NCI-H526 (cell line): ENCODE results near the gene ANKLE1.

Source experiments
- DNase-seq, 2 experiments: peaks; one replicate each; lab custom pipeline; 2025; lab: John Stamatoyannopoulos, UW

Gene ANKLE1

DNA sequence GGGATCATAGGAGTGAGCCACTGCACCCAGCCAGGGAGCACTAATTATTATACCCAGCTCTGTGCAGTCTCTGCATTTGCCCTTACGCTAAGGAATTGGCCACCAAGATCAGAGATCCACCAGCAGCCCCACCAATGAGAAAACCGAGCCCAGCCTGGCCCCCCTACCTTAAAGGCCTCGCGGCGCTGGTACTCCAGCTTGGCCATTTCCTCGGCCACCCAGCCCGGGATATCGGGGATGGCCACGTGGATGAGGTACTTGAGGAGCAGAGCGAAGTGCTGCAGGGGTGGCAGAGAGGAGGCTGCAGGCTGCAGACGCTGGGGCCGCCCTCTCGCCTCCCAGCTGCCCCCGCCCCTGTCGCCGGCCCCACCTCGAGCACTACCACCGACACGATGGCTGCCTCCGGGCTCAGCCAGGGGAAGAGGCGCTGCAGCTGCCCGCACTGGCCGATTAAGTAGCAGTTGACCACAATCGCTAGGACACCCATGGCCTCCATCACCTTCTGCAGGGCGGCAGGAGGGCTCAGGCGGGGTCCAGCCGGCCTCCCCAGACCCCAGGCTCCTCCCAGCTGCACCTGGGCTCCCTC is 45.5 kb downstream of the ANKLE1 start:
- DNase-seq, result no peak

DNA sequence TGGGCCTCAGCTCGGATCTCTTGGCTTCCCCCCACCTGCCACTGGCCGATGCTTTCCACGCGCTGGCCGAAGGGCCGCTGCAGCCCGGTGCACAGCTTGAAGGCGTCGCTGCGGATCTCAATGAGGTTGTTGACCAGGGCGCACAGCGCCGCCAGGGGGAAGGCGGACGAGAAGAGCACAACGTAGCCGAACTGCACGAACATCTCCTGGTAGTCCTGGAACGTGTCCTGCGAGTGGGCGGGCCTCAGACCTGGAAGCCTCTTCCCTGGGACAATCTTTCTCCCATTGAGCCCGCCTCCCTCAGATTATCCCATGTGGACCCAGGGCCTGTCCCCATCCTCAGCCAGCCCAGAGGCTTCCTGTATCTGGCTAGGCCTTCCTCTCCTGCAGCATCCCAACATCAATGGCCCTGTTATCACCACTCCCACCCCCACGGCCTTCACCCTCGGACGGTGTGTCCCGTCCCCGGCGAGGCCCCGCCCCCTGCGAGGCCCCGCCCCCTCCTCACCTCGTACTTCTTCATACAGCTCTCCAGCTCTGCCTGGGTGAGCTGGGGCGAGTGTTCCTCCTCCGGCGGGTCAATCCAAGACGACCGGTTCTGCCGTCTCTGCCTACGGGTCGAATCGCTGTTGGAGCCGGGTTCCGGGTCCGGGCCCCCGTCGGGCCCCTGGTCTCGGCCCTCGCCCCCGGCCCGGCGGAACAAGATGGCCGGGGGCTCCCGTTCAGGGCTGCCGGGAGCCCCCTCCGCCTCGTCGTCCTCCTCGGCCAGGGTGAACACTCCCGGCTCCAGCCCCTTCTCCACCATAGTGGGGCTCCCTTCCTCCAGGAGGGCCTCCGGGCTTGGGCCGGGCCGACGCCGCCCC is 46.2 kb downstream of the ANKLE1 start:
- DNase-seq, result peak; percentile 57 to 85

DNA sequence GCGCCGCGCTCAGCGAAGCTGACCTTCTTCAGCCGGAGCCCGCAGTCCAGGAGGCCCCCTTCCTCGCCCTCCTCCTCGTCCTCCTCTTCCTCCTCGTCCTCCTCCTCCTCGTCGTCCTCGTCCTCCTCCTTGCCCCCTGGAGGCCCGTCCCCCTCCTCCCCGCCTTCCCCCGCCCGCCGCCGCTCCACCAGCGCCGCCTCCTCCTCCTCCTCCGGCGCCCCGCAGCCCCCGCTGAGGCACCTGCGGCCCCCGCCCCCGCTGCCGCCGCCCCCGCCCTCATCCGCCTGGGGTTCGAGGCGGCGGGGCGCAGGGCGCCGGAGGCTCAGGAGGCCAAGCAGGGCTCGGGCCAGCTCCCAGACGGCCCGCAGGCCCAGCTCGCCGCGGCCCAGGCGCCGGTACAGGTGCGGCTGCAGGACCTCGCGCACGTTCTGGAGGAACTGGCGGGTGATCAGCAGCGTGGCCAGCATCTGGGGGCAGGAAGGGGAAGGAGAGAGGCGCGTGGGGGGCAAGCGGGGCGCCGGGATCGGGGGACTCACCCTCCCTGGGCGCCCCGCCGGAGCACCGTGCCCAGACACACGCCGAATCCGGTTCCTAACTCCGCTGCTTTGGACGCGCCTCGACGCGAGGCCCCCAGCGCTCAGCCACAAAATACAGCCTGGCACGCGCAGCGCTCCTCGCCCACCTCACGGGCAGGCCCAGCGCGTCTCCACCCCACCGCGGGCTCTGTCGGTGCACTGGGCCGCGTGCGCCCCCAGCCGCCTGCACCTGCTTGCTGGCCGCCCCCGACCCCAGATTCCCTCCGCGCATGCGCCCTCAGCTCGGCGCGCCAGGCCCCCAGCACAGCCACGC is 47.0 kb downstream of the ANKLE1 start:
- DNase-seq, result peak in 1 of 2 experiments; percentile 46

DNA sequence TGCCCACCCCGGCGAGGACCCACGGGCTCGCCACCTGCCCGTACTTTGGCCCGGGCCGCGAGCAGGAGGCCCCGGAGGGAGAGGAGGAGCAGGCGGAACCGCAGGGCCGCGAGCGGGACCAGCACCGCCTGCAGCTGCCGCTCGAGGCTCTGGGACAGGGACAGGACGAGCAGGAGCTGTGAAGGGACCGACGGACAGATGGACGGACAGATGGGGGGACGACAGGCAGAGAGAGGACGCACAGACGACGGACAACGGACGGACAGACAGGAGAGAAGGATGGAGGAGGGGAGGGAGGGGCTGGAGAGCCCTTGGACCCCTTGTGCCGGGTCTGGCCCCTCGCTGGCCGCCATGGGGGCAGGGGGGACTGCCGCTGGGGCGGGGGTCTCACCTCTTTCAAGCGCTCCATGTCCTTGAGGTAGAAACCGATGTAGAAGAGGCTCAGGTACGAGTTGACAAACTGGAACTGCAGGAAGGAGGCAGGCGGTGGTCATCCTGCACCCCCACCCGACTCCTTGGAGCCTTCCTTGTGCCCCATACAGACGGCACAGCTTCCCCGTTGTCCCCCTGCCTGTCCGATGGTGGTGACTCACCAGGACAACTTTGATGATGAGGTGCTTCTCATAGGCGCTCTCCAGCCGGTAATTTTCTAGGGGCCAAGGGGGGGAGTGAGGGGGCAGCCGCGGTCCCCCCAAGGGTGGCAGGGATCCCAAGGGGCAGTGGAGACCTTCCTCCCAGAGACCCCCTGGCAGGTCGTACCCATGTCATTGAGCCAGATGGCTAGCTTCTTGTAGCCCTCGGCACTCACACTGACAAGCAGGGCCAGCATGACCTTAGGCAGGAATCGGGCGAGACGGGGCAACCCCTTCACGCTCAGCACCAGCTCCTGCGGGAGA is 47.9 kb downstream of the ANKLE1 start:
- no peak for DNase-seq

DNA sequence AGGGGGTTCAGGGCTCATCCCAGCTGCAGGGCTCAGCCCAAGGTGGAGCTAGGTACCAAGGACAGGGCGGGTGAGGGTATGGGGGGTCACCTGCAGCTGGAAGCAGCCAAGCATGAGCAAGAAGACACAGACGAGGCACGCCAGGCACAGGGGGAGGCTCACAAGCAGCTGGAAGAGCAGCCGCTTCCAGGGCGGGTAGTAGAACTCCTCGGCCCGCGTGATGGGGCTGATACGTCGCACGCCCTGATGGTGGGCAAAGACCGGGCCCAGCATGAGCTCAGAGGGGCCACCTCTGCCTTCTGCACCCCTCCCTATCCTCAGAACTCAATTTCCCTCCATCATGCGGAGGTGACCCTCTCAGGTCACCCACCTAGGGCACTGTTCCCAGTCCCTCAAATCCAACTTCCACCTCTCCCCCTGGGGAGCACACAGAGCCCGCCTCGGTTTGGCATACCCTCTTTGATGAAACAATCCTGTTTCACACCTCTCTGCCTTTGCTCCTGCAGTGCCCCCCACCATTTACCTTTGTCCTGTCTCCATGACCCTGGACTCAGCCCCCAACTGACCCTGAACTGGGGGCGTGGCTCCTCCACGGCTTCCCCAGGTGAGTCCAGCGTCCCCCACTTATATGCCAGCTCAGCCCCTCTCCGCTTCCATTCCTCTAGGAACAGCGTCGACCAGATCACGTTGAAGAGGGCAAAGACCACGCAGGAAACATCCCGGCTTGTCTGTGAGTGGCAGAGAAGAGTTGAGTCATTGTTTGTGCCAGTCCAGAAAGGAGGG is 48.8 kb downstream of the ANKLE1 start:
- no peak for DNase-seq

DNA sequence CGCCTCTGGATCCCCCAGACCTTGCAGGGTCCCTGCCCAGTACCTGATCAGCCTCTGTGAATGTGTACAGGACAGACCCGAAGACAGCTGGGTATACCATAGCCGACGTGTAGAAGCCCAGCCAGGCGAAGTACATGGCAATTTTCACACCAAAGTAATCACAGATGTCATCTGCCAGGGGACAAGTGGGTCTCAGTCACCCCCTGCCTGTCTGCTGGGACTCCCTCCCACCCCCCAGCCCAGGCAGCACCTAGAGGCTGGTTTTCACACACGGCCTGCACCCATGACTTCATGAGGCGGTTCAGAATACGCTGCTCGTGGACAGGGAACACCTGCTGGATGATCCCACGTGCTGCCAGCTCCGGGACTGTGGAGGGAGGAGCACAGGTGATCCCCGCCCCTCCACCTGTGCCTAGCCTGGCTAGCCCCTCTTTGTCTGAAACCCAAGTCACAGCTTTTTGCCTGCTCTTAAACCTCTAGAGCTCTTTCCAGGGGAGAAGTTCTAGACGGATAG is 49.4 kb downstream of the ANKLE1 start:
- peak in 1 of 2 experiments; percentile 43 for DNase-seq

DNA sequence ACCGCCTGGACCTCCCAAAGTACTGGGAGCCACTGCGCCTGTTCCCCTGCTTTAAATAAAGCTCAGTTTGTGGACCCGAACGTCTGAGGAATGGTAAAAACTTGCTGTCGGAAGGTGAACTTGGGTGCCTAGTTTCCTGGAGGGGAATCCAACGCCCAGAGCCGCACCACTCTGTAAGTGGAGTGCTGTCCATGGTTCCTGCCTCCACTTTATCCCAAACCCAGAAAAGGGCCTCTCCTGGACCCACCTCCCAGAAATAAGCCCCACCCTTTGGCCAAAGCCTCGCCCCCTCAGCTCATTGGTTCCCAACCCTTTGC is 50.6 kb downstream of the ANKLE1 start:
- DNase-seq, result no peak

DNA sequence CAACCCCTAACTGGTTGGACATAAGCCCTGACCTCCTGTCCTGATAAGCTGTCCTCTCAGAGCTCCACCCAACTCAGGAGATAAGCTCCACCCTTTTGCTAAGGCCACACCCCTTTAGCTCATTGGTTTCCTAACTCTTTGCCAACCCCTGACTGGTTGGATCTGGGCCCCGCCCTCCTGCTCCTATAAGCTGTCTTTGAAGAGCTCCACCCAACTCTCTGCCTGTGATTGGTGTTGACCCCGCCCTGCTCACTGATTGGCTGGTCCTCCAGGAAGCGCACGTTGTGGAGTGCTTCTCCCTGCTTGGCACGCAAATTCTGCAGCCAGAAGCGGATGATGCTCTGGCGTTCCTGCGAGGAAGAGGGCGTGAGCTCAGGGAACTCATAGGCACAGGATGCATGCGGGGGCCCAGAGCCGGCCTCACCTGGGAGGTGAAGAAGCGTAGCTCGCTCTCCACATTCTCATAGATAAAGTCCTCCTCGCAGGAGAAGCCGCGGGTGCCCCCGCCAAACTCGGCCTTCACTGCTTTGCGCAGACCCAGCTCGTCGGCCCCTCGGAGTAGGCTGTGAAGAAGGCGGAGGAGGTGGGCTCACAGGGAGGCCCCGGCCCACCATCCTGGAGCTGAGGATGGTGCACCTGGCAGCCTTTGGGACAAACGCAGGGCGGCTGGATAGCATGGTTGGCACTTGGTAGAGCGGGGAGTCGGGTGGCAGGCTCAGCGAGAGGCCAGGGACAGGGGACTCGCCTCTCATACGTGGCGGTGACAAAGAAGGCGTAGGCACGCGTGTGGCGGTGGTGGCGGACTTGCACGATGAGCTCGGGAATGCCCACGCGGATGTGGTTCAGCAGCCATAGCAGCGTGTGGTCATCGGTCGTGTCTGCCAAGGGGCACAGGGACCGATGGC is 51.2 kb downstream of the ANKLE1 start:
- DNase-seq, result peak; percentile 42 to 49

DNA sequence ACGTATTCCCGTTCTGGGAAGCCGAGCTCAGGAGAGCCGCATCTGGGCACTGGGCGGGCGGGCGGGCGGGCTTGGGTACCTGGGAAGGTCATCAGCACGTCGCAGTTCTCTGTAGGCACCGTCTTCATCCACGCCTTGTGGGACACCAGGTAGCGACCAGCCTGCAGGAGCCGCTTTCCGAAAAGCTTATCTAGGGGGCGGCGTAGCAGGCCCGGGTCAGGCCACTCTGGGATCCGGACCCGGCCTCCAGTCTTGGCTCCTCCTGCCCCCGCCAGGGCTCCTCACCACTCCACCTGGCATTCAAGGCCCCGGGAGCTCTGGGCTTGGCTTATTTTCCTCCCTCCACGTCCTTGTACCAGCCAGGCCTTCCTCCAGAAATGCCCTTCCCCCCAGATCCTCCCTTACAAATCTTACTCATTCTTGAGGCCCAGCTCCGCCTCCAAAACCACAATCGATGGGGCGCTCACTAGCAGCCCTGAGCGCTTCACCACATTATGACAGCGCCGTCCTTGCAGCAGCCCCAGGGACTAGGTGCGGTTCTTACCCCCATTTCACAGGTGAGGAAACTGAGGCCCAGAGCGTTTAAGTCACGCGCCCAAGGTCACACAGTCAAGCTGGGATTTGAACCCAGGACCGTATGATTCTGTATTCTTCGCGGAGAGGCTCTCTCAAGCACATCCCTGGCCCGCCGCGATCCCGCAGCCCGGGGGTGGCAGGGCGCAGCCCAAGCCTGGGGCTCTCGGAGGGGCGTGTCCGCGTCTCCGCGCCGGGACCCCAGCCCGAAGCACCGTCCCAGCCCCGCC is 52.1 kb downstream of the ANKLE1 start:
- no peak for DNase-seq

DNA sequence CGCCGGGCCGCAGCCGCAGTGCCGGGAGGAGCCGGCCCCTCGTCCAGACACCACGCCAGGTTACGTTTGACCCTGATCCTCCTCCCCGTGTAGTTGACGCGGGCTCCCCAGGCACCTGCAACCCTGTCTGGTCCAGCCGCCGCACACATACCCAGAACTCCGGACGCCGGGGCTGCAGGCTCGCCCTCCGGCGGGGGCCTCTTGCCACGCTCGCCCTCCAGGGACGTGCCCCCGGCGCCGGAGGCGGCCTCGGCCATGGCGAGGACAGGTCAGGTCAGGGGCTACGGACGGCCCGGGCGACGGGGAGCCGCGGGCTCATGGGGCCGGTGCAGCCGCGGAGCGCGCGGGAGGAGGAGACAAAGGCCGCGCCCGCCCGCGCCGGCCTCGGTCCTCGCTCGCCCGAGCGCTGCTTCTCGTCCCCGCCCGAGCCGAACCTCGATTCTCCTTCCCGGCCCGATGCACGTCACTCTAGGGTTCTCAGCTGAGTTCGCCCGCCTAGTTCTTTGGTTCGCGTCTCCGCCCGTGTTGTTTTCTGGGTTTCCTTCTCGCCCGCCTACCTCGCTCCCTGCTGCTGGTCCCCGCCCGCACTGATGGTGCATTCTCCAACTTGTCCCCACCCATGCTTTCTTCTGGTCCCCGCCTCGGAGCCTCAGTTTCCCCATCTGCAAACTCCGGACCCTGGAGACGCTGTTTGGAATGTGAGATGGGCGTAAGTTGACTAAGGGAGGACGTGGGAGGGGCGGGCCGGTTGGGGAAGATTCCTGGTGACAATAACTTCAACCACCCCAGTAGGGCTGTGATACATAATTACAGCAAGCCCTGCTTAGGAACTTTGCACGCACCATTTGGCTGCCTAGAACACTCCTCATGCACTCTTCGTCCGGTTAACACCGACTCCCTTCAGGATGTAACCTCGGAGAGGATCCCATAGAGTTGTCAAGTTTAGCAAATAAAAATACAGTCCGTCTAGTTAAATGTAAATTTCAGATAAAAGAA is 53.0 kb downstream of the ANKLE1 start, which contains the start of gene ANO8:
ANO8 (minus strand) TSS at position 442 of the 996 bp plus-strand sequence; CDS start at position 257, 185 bp downstream.
- peak; percentile 89 to 95 for DNase-seq

DNA sequence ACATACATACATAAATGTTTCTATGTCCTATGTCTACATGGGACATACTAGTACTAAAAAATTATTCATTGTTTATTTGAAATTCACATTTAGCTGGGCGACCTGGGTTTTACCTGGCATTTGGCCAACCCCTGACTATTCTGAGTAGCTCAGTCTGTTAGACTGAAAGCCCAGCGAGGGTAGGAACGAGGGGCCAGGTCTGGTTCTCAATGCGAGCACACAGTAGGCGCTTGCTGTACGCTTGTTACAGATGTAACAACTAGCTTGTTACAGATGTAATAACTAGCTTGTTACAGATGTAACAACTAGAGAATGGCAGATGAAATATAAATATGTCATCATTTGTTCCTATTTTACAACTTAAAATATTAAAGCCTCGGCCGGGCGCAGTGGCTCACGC is 53.9 kb downstream of the ANKLE1 start:
- DNase-seq, result no peak
